ENCODE measurements around the gene EPHB1.
"Not testable (repeated sequence)": the region's sequence is repeated elsewhere in the genome, so short reads cannot be mapped to it uniquely, and the experiment has no call there.

The EPHB1 gene

GRCh38 chr3:135000465-135000864 lies 205.4 kb downstream of the EPHB1 start:
- no peak for DNase-seq (ENCODE audit: low read depth in 2 of 2)

DNA sequence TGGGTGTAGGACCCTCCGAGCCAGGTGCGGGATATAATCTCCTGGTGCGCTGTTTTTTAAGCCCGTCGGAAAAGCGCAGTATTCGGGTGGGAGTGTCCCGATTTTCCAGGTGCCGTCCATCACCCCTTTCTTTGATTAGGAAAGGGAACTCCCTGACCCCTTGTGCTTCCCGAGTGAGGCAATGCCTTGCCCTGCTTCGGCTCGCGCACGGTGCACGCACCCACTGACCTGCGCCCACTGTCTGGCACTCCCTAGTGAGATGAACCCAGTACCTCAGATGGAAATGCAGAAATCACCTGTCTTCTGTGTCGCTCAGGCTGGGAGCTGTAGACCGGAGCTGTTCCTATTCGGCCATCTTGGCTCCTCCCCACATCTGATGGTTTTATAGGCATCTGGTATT lies 210.6 kb downstream of the EPHB1 start:
- DNase-seq (ENCODE audit: low read depth in 2 of 2): not testable (repeated sequence)

DNA sequence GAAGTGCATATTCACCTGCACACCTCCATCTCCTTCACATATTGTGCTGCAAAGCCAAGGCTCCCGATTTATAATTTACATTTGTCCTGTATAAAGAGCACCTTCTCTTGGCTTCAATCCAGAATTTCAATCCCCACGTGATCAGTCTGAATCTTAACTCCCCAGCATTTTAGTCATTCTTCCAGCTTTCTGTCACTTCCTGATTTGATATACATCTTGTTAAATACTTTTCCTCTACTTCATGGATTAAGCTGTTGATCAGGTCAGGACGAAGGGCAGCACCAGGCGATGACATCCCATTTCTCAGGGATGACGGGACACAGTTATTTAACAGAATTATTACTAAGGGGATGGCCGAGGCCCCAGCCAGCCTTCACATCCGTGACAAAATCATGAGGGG lies 212.5 kb downstream of the EPHB1 start:
- no peak for DNase-seq (ENCODE audit: low read depth in 2 of 2)

DNA sequence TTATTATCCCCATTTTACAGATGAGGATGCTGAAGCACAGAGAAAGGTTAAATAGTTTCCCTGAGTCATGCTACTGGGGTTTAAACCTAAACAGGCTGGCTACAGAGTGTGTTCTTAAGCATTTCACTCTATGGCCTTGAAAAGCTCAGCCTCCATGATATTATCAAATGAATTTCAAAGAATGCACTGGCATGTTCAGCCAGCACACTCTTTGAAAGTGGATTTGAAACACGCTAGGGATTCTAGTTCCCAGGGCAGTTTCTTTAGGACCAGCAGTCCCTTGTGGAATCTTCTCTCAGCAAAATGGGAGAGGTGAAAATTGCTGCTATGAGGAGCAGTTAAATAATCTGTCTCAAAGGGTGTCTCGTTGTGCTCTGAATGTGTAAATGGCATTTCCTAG lies 213.3 kb downstream of the EPHB1 start:
- DNase-seq (ENCODE audit: low read depth in 2 of 2): no peak

- no peak for DNase-seq (ENCODE audit: low read depth in 2 of 2)
These were observed 214.0 kb downstream of the EPHB1 start for GRCh38 chr3:135009014-135009413.

DNA sequence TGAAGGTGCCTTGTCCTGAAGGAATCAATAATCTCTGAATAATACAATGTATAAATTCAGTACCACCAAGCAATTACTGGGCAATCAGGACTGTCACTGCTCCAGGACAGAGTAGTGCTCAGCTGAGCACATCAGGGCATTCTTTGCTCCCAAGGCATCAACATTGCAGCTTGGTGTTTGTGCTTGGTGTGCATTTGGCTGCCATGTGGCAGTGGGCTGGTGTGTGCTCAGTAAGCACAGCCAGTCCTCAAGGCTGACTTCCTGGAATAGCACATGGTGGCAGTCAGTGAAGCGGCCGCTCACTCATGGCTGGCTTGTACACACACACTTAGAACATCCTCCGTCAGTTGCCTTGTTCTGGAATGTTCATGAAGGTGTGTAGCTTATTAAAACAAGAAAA lies 217.0 kb downstream of the EPHB1 start:
- DNase-seq (ENCODE audit: low read depth in 2 of 2): no peak

DNA sequence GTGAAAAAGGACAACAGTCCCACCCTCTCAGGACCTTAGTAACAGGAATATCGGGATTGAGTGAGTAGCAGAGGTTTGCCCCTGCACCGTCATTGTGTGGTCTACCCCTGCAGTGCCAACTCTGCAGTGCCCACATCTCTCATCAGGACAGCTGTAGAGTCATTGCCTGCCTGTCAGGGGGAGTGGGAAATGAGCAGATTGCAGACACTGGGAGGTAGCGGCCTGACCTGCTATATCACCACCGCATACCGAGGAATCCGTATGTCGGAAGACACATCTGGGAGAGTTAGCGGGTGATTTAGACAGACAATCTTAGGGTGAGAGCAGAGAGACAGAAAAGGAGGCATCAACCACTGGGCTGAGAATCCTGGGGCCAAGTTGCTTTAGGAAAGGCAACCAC lies 218.1 kb downstream of the EPHB1 start:
- no peak for DNase-seq (ENCODE audit: low read depth in 2 of 2)

DNA sequence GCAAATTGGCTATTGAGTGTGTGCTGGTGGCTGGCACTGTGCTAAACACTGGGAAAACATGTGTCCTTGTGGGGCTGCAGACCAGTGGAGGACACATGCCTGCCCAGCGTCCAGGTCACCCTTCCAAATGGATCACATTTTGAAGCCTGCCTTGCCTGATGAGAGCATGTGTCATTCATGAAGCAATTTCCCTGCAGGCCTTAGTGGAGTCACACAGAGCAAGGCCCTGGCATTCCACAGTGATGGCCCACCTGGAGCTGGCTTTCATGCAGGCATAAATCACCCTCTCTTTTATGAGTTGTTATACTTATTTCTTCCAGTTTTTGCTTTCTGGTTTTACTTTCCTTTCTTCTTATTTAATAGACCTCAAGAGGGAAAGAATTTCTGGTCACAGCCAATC lies 219.5 kb downstream of the EPHB1 start:
- no peak for DNase-seq (ENCODE audit: low read depth in 2 of 2)

- DNase-seq (ENCODE audit: low read depth in 2 of 2): no peak
These were observed 222.2 kb downstream of the EPHB1 start for GRCh38 chr3:135017003-135017893.

DNA sequence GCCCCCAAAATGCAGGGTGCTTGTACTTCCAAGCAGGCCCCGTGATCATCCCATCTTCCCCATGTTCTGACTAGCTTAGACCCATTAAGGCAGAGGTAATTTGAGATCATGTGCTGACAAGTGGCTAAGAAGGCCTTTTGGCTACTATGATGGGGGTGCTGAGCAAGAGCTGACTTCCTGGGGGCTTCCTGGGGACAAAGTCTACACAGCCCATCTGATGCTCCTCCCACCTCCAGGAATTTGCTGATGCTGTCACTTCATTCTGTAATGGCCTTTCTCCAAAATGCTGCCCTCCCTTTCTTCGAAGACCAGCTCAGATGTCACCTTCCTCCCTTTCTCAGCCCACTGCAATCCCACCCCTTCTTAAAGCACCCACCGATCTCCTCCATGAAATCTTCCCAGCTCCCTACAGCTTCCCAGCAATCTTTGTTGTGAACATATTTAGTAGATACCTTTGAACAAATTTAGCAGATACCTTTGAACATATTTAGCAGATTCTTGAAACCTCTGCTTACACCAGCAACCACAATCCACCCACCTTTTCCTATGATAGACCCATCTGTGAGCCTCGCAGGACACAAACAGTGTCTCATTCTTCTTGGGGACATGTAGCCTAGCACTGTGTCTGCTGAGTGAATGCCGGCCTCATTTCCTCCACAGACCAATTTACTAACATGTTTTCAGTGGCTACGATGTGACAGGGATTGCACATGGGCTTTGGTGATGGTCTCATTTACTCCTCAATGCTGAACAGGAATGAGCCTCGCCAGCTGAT lies 223.3 kb downstream of the EPHB1 start:
- DNase-seq (ENCODE audit: low read depth in 2 of 2): no peak

GRCh38 chr3:135020181-135020580 lies 225.1 kb downstream of the EPHB1 start:
- no peak for DNase-seq (ENCODE audit: low read depth in 2 of 2)

DNA sequence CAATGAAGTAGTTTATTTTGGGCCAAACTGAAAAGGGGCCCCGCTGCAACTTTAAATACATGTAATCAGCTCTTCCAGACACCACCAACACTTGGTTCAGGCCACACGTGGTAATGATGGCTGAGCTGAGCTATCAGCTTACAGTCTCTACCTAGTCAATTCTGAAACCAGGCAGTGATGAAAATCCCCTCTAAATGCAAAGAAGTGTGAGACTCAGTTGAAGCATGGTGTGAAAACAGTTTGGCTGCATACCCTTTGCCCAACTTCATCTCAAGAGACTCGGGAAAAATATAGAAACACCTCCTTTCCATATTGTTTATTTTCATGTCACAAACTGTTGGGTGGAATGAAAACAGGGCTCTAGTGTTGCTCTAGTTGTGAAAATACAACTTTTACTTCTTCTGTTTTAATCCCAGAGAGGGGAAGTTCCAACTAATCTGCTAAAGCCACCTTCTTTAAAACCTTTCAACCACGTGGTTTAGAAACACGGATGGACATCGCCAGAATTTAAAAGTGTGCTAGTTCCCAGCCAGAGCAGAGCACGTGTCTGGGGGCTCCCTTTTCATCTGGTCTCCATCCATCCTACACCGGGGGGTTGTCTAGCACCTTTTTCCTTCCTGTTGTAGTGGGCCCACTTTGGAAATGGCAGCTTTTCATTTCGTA lies 229.1 kb downstream of the EPHB1 start:
- DNase-seq (ENCODE audit: low read depth in 2 of 2): no peak

- DNase-seq (ENCODE audit: low read depth in 2 of 2): not testable (repeated sequence)
These were observed 235.9 kb downstream of the EPHB1 start for GRCh38 chr3:135030768-135031615.

DNA sequence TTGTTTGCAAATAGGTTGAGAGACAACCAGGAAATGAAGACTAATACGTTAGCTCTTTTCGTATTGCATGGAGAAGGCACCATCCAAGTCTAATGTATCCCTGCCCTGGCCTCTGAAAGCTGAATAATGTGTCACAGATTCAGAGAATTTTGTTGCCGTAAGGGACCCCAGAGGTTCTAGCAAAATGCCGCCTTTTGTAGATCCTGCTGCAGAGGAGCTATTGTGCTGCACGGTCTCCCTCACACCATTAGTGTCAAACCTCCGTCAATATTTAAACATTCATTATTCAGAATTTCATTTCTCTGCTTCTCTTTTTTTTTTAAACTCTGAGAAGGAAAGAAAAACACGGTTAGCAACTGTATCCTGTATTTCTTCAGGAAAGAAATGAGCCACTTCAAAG lies 238.7 kb downstream of the EPHB1 start:
- no peak for DNase-seq (ENCODE audit: low read depth in 2 of 2)

DNA sequence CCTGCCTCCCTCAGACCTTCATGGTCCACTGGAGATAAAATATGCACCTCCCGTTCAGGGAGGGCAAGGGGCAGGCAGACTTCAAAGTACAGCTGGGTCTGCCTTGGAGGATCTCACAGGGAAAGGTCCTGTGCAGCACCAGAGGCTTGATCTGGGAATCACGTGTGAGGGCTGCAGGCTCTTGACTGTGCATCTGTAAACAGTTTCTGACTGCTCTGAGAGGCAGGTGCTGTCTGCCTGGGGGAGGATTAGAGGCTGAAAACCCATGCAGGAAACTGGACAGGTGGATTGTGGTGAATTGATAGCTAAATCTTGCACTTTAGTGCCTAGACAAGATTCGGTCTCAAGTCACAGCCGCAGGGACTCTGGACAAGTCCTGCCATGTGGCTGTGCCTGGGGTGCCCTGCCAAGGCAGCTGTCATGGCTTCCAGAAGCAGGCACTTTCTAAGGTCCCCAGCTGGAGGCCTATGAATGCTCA lies 239.3 kb downstream of the EPHB1 start:
- DNase-seq (ENCODE audit: low read depth in 2 of 2): no peak

DNA sequence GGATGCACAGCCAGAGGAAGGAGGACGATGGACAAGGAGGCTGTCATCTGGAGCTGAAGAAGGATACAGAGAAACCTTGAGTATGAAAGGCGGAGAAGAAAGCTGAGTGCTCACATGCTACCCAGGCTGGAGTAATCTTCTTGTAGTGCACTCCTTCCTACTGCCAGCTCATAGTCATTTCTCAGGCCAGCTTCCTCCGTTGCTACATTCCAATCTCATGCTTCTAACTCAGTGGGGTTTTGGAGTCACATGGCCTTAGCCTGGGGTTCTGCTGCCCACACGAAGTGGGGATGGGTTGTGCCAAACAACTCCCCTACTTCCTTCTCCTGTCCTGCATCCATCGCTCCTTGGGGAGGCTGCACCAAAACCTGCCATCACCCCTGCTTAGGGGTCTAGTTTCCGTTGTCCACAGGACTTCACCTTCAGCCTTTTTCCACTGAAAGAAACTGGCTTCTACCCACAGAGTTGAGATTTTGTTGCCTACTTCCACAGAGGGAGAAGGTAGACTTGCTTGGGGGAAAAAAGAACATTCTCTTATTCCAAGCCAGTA lies 239.9 kb downstream of the EPHB1 start:
- no peak for DNase-seq (ENCODE audit: low read depth in 2 of 2)

DNA sequence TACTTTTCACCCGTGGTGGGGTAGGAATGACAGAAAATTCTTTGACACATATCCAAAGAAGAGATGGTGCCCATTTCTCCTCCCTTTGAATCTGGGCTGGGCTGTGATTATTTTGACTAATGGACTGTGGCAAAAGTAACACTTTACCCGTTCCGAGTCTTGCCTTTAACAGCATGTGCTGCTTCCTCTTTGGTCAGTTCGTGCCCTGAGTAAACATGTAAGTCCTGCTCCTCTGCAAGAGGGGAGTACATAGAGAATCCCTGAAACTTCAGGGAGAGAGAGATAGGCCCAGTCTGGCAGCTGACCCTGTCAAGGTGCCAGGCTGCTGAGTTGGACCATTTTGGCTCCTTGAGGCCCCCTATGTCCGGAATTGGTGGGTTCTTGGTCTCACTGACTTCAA lies 243.1 kb downstream of the EPHB1 start:
- no peak for DNase-seq (ENCODE audit: low read depth in 2 of 2)

- not testable (repeated sequence) for DNase-seq (ENCODE audit: low read depth in 2 of 2)
These were observed 244.5 kb downstream of the EPHB1 start for GRCh38 chr3:135039536-135039935.

DNA sequence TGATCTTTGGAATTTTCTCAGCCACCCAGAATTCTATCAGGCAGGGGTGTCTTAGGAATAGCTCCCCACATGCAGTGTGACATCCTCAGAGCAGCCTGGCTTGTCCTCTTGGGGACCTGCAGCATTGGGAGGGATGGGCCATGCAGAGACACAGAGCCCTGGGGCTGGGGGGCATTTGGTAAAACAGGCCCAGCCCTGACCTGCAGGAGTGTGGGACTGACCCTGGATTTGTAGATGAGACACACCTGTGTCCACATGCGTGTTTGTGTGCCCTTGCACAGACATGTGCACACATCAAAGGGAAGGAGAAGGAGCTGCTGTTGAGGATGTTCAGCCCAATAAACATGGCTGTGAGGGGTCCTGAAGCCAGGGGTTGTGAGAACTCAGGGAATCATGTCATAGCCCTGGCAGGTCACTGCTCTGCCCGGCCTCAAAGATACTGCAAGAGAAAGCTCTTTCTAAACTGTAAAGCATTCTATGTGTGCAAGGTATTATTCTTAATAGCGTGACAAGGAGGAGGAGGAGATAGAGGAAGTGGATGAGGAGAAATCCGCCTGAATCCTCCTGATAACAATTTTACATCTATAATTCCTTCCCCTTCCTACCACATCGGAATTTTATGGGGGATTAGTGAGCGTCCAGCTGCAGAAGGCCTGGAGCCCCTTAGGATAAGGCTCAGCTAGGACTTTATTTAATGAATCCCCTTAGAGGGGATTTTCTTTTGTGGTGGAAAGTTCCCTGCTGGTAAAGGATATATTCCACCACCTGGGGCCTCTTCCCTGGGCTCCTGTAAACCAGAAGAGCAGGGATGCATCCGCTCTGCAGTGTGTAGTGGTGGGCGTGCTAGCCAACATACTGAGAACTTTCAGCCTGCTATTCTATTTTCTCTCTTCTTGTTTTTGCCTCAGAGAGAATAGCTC lies 245.5 kb downstream of the EPHB1 start:
- DNase-seq (ENCODE audit: low read depth in 2 of 2): no peak

DNA sequence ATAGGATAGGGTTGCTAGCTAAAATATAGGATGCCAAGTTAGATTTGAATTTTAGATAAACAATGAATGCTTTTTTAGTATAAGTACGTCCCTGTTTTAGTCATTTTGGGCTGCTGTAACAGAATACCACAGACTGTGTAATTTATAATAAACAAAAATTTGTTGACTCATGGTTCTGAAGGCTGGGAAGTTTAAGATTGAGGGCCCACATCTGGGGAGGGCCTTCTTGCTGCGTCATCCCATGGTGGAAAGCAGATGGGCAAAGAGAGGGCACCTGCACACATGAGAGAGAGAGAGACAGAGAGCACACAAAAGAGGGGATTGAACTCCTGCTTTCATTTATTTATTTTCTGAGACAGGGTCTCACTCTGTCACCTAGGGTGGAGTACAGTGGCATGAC lies 246.5 kb downstream of the EPHB1 start:
- DNase-seq (ENCODE audit: low read depth in 2 of 2): no peak

Data from stimulated activated CD4-positive, alpha-beta T cell treated with anti-CD3 and anti-CD28 coated beads, Interleukin-1b, Interleukin-23, amount 100 ng/mL, for 1 hour (primary cell).